ENCODE measurements around the gene KLHL17. TPM values are rescaled to one million over a fixed set of nuclear protein-coding genes. Genes with fewer than 3 reads are reported as not detected.
A peak's percentile ranks its signal among the peaks of the same experiment; 100 is the strongest.

The KLHL17 gene
- total and polyA plus RNA-seq, 9 of the 15 experiments (the other 6 are each of a cell fraction or from before 2014, with no cell fraction given) = 0.14 to 84.8 (median 13.0) TPM

DNA sequence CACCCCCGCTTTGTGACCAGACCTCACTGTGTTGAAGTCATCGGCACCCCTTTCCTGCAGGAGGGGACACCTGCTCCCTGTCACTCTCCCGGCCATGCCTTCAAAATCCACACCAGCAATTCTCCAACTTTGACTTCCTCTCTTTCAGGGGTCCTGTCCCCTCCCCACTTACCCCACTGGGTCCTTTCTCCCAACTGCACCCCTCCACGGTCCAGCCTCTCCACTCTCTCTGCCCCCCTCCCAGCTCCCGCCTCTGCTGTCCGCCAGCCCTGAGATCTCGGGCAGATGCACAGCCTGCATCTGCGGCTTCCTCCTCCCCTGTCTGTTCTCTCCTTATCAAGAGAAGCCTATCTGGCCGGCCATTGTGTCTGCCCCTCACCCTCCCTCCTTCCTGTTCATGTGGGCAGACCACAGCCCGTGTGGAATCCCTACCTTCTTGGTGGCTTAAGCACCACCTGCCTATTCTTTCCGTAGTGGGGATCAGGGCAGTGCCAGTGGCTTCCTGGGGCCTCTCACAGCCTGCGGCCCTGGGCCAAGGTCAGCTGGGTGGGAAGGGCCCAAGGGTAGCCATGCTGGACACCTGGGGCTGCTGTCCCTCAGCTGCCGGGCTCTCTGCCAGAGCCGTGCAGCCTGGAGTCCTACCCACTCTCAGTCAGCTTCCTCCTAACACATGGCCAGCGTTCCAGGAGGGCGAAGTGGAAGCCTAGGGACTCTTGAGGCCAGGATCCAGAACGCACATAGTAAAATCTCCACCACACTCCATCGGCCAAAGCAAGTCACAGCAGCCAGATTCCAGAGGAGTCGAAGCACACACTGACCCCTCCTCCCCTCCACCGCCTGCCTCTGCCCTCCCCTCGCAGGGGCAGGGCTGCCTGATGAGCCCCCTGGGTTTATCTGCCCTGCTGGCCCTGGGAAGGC lies 44.7 kb downstream of the KLHL17 start (continued):
- peak; percentile 60 for TF ChIP-seq ZBTB33 (CRISPR knock-in tag; IDR thresholded peaks at IDR 0.05)
- no peak for TF ChIP-seq ZNF124 (CRISPR knock-in tag; IDR thresholded peaks at IDR 0.05)
- TF ChIP-seq ZNF695 (CRISPR knock-in tag; IDR thresholded peaks at IDR 0.05) = no peak
- TF ChIP-seq PCBP2 (IDR thresholded peaks at IDR 0.05; ENCODE audit: low read depth, low read length, poor library complexity, severe bottlenecking) = no peak
- no peak for TF ChIP-seq CEBPB (tag; IDR thresholded peaks at IDR 0.05)
- TF ChIP-seq ZNF518B (CRISPR knock-in tag; IDR thresholded peaks at IDR 0.05) = no peak
- no peak for TF ChIP-seq RBM17 (IDR thresholded peaks at IDR 0.05; ENCODE audit: borderline replicate concordance, low read depth, low read length)
- no peak for TF ChIP-seq ZMIZ1 (IDR thresholded peaks at IDR 0.05; ENCODE audit: low read depth in 2 of 2, low read length in 2 of 2)
- no peak for TF ChIP-seq KDM2B (CRISPR knock-in tag; IDR thresholded peaks at IDR 0.05)
- TF ChIP-seq ZKSCAN1 (IDR thresholded peaks at IDR 0.05; ENCODE audit: low read depth, low read length) = 0 out of 2 replicates have a peak, but pooled peaks have one; percentile 24
- TF ChIP-seq TRIM28 (IDR thresholded peaks at IDR 0.05) = no peak
- TF ChIP-seq, protein P1, sequence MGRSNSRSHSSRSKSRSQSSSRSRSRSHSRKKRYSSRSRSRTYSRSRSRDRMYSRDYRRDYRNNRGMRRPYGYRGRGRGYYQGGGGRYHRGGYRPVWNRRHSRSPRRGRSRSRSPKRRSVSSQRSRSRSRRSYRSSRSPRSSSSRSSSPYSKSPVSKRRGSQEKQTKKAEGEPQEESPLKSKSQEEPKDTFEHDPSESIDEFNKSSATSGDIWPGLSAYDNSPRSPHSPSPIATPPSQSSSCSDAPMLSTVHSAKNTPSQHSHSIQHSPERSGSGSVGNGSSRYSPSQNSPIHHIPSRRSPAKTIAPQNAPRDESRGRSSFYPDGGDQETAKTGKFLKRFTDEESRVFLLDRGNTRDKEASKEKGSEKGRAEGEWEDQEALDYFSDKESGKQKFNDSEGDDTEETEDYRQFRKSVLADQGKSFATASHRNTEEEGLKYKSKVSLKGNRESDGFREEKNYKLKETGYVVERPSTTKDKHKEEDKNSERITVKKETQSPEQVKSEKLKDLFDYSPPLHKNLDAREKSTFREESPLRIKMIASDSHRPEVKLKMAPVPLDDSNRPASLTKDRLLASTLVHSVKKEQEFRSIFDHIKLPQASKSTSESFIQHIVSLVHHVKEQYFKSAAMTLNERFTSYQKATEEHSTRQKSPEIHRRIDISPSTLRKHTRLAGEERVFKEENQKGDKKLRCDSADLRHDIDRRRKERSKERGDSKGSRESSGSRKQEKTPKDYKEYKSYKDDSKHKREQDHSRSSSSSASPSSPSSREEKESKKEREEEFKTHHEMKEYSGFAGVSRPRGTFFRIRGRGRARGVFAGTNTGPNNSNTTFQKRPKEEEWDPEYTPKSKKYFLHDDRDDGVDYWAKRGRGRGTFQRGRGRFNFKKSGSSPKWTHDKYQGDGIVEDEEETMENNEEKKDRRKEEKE (IDR thresholded peaks at IDR 0.05; ENCODE audit: borderline replicate concordance in 1 of 2, control insufficient read depth in 1 of 2, low read depth in 2 of 2, low read length in 1 of 2) = no peak
